HG03108 (cell line): Measurements from ENCODE around the gene MEG3.
"Not testable (repeated sequence)": the region's sequence is repeated elsewhere in the genome, so short reads cannot be mapped to it uniquely, and the experiment has no call there.

Experiments
- ATAC-seq: cut with Tn5 transposase; IDR thresholded peaks from one replicate; pipeline ENCODE4 v1.9.1; 2021; ENCODE audit warnings: moderate library complexity; ENCODE audit not compliant: unreplicated experiment

MEG3 gene

GRCh38 chr14:100788517-100788916 is 37.4 kb upstream of the MEG3 start:
- ATAC-seq: no peak

GRCh38 chr14:100788942-100789341 is 37.0 kb upstream of the MEG3 start:
- no peak for ATAC-seq

GRCh38 chr14:100789460-100790417 is 36.2 kb upstream of the MEG3 start:
- no peak for ATAC-seq

- ATAC-seq: no peak
Observed at GRCh38 chr14:100790502-100791347, 35.2 kb upstream of the MEG3 start.

GRCh38 chr14:100791348-100791735 is 34.6 kb upstream of the MEG3 start:
- ATAC-seq: no peak

GRCh38 chr14:100791995-100792394 is 33.9 kb upstream of the MEG3 start:
- ATAC-seq: no peak

GRCh38 chr14:100796946-100797345 is 29.0 kb upstream of the MEG3 start:
- no peak for ATAC-seq

GRCh38 chr14:100800041-100800440 is 25.9 kb upstream of the MEG3 start:
- no peak for ATAC-seq

- ATAC-seq: not testable (repeated sequence)
Observed at GRCh38 chr14:100801433-100801832, 24.5 kb upstream of the MEG3 start.

- ATAC-seq: no peak
Observed at GRCh38 chr14:100802179-100802578, 23.7 kb upstream of the MEG3 start.

GRCh38 chr14:100802766-100803165 is 23.2 kb upstream of the MEG3 start:
- no peak for ATAC-seq

- ATAC-seq: no peak
Observed at GRCh38 chr14:100803226-100803625, 22.7 kb upstream of the MEG3 start.

GRCh38 chr14:100803676-100804075 is 22.2 kb upstream of the MEG3 start:
- no peak for ATAC-seq

- no peak for ATAC-seq
Observed at GRCh38 chr14:100804138-100804537, 21.8 kb upstream of the MEG3 start.

GRCh38 chr14:100804558-100805309 is 21.2 kb upstream of the MEG3 start:
- no peak for ATAC-seq

GRCh38 chr14:100806386-100806785 is 19.5 kb upstream of the MEG3 start:
- no peak for ATAC-seq

GRCh38 chr14:100807496-100807895 is 18.4 kb upstream of the MEG3 start:
- ATAC-seq: no peak

- no peak for ATAC-seq
Observed at GRCh38 chr14:100807979-100808734, 17.8 kb upstream of the MEG3 start.

- ATAC-seq: no peak
Observed at GRCh38 chr14:100810435-100810834, 15.5 kb upstream of the MEG3 start.

- ATAC-seq: no peak
Observed at GRCh38 chr14:100810861-100811461, 15.0 kb upstream of the MEG3 start.
